Hepatocyte (in vitro differentiated cells): ENCODE measurements around the gene IFFO2. TPM values are rescaled to one million over a fixed set of nuclear protein-coding genes. Genes with fewer than 3 reads are reported as not detected.
"Not testable (repeated sequence)": the region's sequence is repeated elsewhere in the genome, so short reads cannot be mapped to it uniquely, and the experiment has no call there.

Experiments
- DNase-seq: peaks from one replicate; pipeline ENCODE4 v3.0.0-alpha.2; 2016; ENCODE audit warnings: low spot score
- H2AFZ ChIP-seq: fragments of 200-600 bp; sonication (generic); 2 replicates; pipeline ENCODE4 v1.6.0; 2016; ENCODE audit warnings: antibody characterized with exemption, mild to moderate bottlenecking
- H3K27ac ChIP-seq: fragments of 200-600 bp; sonication (generic); 2 replicates; pipeline ENCODE4 v1.5.1; 2016; ENCODE audit warnings: mild to moderate bottlenecking
- H3K27me3 ChIP-seq: fragments of 200-600 bp; sonication (generic); 2 replicates; pipeline ENCODE4 v1.6.1; 2016
- H3K36me3 ChIP-seq: fragments of 200-600 bp; sonication (generic); replicated peaks from 2 replicates; pipeline ENCODE4 v1.5.1; 2016; ENCODE audit warnings: low read depth; ENCODE audit not compliant: insufficient read depth
- H3K4me1 ChIP-seq: fragments of 200-600 bp; sonication (generic); 2 replicates; pipeline ENCODE4 v1.5.1; 2016; ENCODE audit warnings: mild to moderate bottlenecking, moderate library complexity; ENCODE audit not compliant: insufficient read depth
- H3K4me2 ChIP-seq: fragments of 200-600 bp; sonication (generic); 2 replicates; pipeline ENCODE4 v1.6.0; 2016
- H3K4me3 ChIP-seq: fragments of 200-600 bp; sonication (generic); 2 replicates; pipeline ENCODE4 v1.5.1; 2016; ENCODE audit warnings: mild to moderate bottlenecking
- H3K79me2 ChIP-seq: fragments of 200-600 bp; sonication (generic); 2 replicates; pipeline ENCODE4 v1.6.0; 2017; ENCODE audit warnings: mild to moderate bottlenecking
- H3K9me2 ChIP-seq: fragments of 200-600 bp; sonication (generic); replicated peaks from 2 replicates; pipeline ENCODE4 v1.6.0; 2017; ENCODE audit warnings: mild to moderate bottlenecking; ENCODE audit not compliant: insufficient read depth
- H3K9me3 ChIP-seq: fragments of 200-600 bp; sonication (generic); 2 replicates; pipeline ENCODE4 v1.5.1; 2016; ENCODE audit warnings: low read depth, mild to moderate bottlenecking
- H4K20me1 ChIP-seq: fragments of 200-600 bp; sonication (generic); 2 replicates; pipeline ENCODE4 v1.6.0; 2016; ENCODE audit warnings: mild to moderate bottlenecking; ENCODE audit not compliant: insufficient read depth, poor library complexity, severe bottlenecking
- CTCF ChIP-seq: fragments of 200-600 bp; sonication (generic); IDR thresholded peaks from 2 replicates; pipeline ENCODE4 v1.5.1; 2016; ENCODE audit warnings: antibody characterized with exemption, mild to moderate bottlenecking; ENCODE audit not compliant: poor library complexity
- EZH2 ChIP-seq: fragments of 200-600 bp; sonication (generic); IDR thresholded peaks from 2 replicates; pipeline ENCODE4 v1.6.1; 2016; ENCODE audit warnings: antibody characterized with exemption, mild to moderate bottlenecking, borderline replicate concordance
- EZH2phosphoT487 ChIP-seq: fragments of 200-600 bp; sonication (generic); IDR thresholded peaks from one replicate; pipeline ENCODE4 v1.6.1; 2018; ENCODE audit warnings: antibody characterized with exemption, mild to moderate bottlenecking, low read depth, moderate library complexity; ENCODE audit not compliant: unreplicated experiment, severe bottlenecking
- WGBS: methylation state at CpG from one replicate; pipeline ENCODE4 v1.1.6; 2016; ENCODE audit warnings: low lambda C conversion rate; ENCODE audit errors: missing lambda C conversion rate; 5-methylcytosine and 5-hydroxymethylcytosine counted together
- polyA plus RNA-seq: library from polyadenylated mRNA; unstranded; fragments of >200 nt; fragmentation: Nextera tagmentation; extraction: Ambion mirVana; gene quantifications from 2 replicates; pipeline ENCODE4 v1.2.1, GENCODE V29; 2016
- total RNA-seq: library from RNA; depleted of rRNA; stranded (reverse); fragments of >200 nt; gene quantifications from 2 replicates; pipeline ENCODE4 v1.2.3, GENCODE V29; 2014

The IFFO2 gene
- total and polyA plus RNA-seq, 2 experiments from 2014 or later, result 0.85 to 7.2 TPM

- 92% methylated on average over 7 of the region's 8 CpGs for WGBS
- Histone ChIP-seq H3K27ac (no peak overlapping the region), H3K27me3 (no peaks in the 10 kb centered on the region), H3K9me2 (no peaks in the 10 kb centered on the region), H3K4me2 (no peak overlapping the region), H4K20me1 (no peaks in the 10 kb centered on the region), H3K79me2 (no peaks in the 10 kb centered on the region), H3K9me3 (no peaks in the 10 kb centered on the region), H2AFZ (no peak overlapping the region), H3K4me3 (no peak overlapping the region), H3K4me1 (no peaks in the 10 kb centered on the region), H3K36me3 (no peaks in the 10 kb centered on the region)
- DNase-seq, result no peak
- no peak for TF ChIP-seq EZH2
- TF ChIP-seq EZH2phosphoT487, result no peak
- TF ChIP-seq CTCF, result no peak
These were observed 84.3 kb downstream of the IFFO2 start for GRCh38 chr1:18872071-18872611.

GRCh38 chr1:18871401-18872070, 84.9 kb downstream of the IFFO2 start:
- Histone ChIP-seq H3K27ac (no peak overlapping the region), H3K36me3 (no peaks in the 10 kb centered on the region), H3K9me2 (no peaks in the 10 kb centered on the region), H4K20me1 (no peaks in the 10 kb centered on the region), H3K4me2 (no peak overlapping the region), H3K27me3 (no peaks in the 10 kb centered on the region), H3K9me3 (no peaks in the 10 kb centered on the region), H3K4me3 (no peak overlapping the region), H3K79me2 (no peaks in the 10 kb centered on the region), H3K4me1 (no peaks in the 10 kb centered on the region), H2AFZ (no peak overlapping the region)
- TF ChIP-seq EZH2phosphoT487 (no peak), CTCF (no peak), EZH2 (no peak)
- no peak for DNase-seq
- WGBS, result 75% methylated on average over 7 of the region's 7 CpGs

GRCh38 chr1:18870957-18871356, 85.5 kb downstream of the IFFO2 start:
- no peak overlapping the region for H2AFZ ChIP-seq
- DNase-seq, result no peak

GRCh38 chr1:18870595-18870865, 85.9 kb downstream of the IFFO2 start:
- not testable (repeated sequence) for H3K4me3 ChIP-seq, H3K9me2 ChIP-seq, H3K4me2 ChIP-seq, H3K36me3 ChIP-seq, H4K20me1 ChIP-seq, H3K27me3 ChIP-seq, H3K9me3 ChIP-seq, H3K79me2 ChIP-seq, DNase-seq, H3K4me1 ChIP-seq, H3K27ac ChIP-seq, H2AFZ ChIP-seq
- WGBS, result 91% methylated on average over 3 of the region's 3 CpGs

More at GRCh38 chr1:18870957-18871356, 85.5 kb downstream of the IFFO2 start:
- Histone ChIP-seq H3K4me3 (no peak overlapping the region), H3K36me3 (no peaks in the 10 kb centered on the region), H3K79me2 (no peaks in the 10 kb centered on the region), H3K27ac (no peak overlapping the region), H3K9me3 (no peaks in the 10 kb centered on the region), H3K27me3 (no peaks in the 10 kb centered on the region), H3K4me1 (no peaks in the 10 kb centered on the region), H3K4me2 (no peak overlapping the region), H3K9me2 (no peaks in the 10 kb centered on the region), H4K20me1 (no peaks in the 10 kb centered on the region)
- WGBS, result 98% methylated on average over 10 of the region's 10 CpGs
- no peak for TF ChIP-seq CTCF
- no peak for TF ChIP-seq EZH2
- no peak for TF ChIP-seq EZH2phosphoT487
